Measurements from ENCODE around the gene NAGK.

GRCh38 chr2:71072492-71072891, 4.0 kb downstream of the NAGK start:
- TF ChIP-seq ZSCAN4 (tag by site-specific recombination; IDR thresholded peaks at IDR 0.05) = no peak
- TF ChIP-seq CTCF (tag by site-specific recombination; IDR thresholded peaks at IDR 0.05) = no peak
- no peak for TF ChIP-seq ZBTB49 (tag by site-specific recombination; IDR thresholded peaks at IDR 0.05; ENCODE audit: low read depth)
- no peak for TF ChIP-seq ZBTB48 (tag by site-specific recombination; IDR thresholded peaks at IDR 0.05)
- no peak for TF ChIP-seq YY1 (tag by site-specific recombination; IDR thresholded peaks at IDR 0.05)
- no peak for TF ChIP-seq ZNF274 (IDR thresholded peaks at IDR 0.05; ENCODE audit: low read length)
- TF ChIP-seq ZNF274 (tag by site-specific recombination; IDR thresholded peaks at IDR 0.05; ENCODE audit: borderline replicate concordance) = no peak
- TF ChIP-seq PATZ1 (tag by site-specific recombination; IDR thresholded peaks at IDR 0.05) = no peak
- TF ChIP-seq TSHZ1 (tag by site-specific recombination; IDR thresholded peaks at IDR 0.05; ENCODE audit: borderline replicate concordance) = no peak
- TF ChIP-seq ZNF184 (tag by site-specific recombination; IDR thresholded peaks at IDR 0.05) = no peak
